ENCODE measurements around the gene CHERP. TPM values are rescaled to one million over a fixed set of nuclear protein-coding genes. Genes with fewer than 3 reads are reported as not detected.

CHERP gene
- total RNA-seq, 2 donors from 2014 or later = 56.5 to 74.9 TPM

- H3K4me1 Mint-ChIP-seq = peaks cover 32% of the 10 kb centered on the region
- no peaks in the 10 kb centered on the region for H3K27me3 Mint-ChIP-seq
- no peaks in the 10 kb centered on the region for H3K9me3 Mint-ChIP-seq
- ATAC-seq (replicated peaks) = peak; percentile 75
- H3K36me3 Mint-ChIP-seq (ENCODE audit: low read depth) = peaks cover 33% of the 10 kb centered on the region
- H3K27ac Mint-ChIP-seq = peak overlapping the region; percentile 91
- peak overlapping the region; percentile 89 for H3K4me3 Mint-ChIP-seq
These were observed 42.2 kb upstream of the CHERP start for GRCh38 chr19:16584248-16585093.

- H3K4me1 Mint-ChIP-seq = peaks cover 24% of the 10 kb centered on the region
- peaks cover 46% of the 10 kb centered on the region for H3K36me3 Mint-ChIP-seq (ENCODE audit: low read depth)
- no peak for ATAC-seq (replicated peaks)
- peak overlapping the region; percentile 91 for H3K27ac Mint-ChIP-seq
- no peaks in the 10 kb centered on the region for H3K9me3 Mint-ChIP-seq
- peak overlapping the region; percentile 89 for H3K4me3 Mint-ChIP-seq
- H3K27me3 Mint-ChIP-seq = no peaks in the 10 kb centered on the region
These were observed 40.4 kb upstream of the CHERP start for GRCh38 chr19:16582486-16583261.

GRCh38 chr19:16581971-16582343 is 39.7 kb upstream of the CHERP start:
- Mint-ChIP-seq H3K36me3 (ENCODE audit: low read depth) (peaks cover 49% of the 10 kb centered on the region), H3K9me3 (no peaks in the 10 kb centered on the region), H3K4me1 (peaks cover 24% of the 10 kb centered on the region), H3K27me3 (no peaks in the 10 kb centered on the region), H3K27ac (peak overlapping the region; percentile 54), H3K4me3 (no peak overlapping the region)
- ATAC-seq (replicated peaks) = no peak

GRCh38 chr19:16581145-16581970 is 39.1 kb upstream of the CHERP start:
- Mint-ChIP-seq H3K27ac (peak overlapping the region; percentile 54), H3K4me3 (no peak overlapping the region), H3K9me3 (no peaks in the 10 kb centered on the region), H3K27me3 (no peaks in the 10 kb centered on the region), H3K36me3 (ENCODE audit: low read depth) (peaks cover 52% of the 10 kb centered on the region), H3K4me1 (peaks cover 24% of the 10 kb centered on the region)
- no peak for ATAC-seq (replicated peaks)

- Mint-ChIP-seq H3K4me1 (peaks cover 23% of the 10 kb centered on the region), H3K9me3 (no peaks in the 10 kb centered on the region), H3K27me3 (no peaks in the 10 kb centered on the region), H3K4me3 (no peak overlapping the region), H3K27ac (peak overlapping the region; percentile 51), H3K36me3 (ENCODE audit: low read depth) (peaks cover 53% of the 10 kb centered on the region)
- no peak for ATAC-seq (replicated peaks)
These were observed 37.1 kb upstream of the CHERP start for GRCh38 chr19:16579381-16579780.

- Mint-ChIP-seq H3K27ac (no peak overlapping the region), H3K9me3 (no peaks in the 10 kb centered on the region), H3K36me3 (ENCODE audit: low read depth) (peaks cover 67% of the 10 kb centered on the region), H3K4me1 (peaks cover 28% of the 10 kb centered on the region), H3K4me3 (no peak overlapping the region), H3K27me3 (no peaks in the 10 kb centered on the region)
- ATAC-seq (replicated peaks) = no peak
These were observed 35.3 kb upstream of the CHERP start for GRCh38 chr19:16577531-16577985.

GRCh38 chr19:16576690-16577530 is 34.7 kb upstream of the CHERP start:
- Mint-ChIP-seq H3K4me3 (no peak overlapping the region), H3K4me1 (peaks cover 28% of the 10 kb centered on the region), H3K36me3 (ENCODE audit: low read depth) (peaks cover 72% of the 10 kb centered on the region), H3K27me3 (no peaks in the 10 kb centered on the region), H3K9me3 (no peaks in the 10 kb centered on the region), H3K27ac (no peak overlapping the region)
- no peak for ATAC-seq (replicated peaks)

- Mint-ChIP-seq H3K4me1 (peaks cover 28% of the 10 kb centered on the region), H3K36me3 (ENCODE audit: low read depth) (peaks cover 79% of the 10 kb centered on the region), H3K9me3 (no peaks in the 10 kb centered on the region), H3K4me3 (no peak overlapping the region), H3K27ac (no peak overlapping the region), H3K27me3 (no peaks in the 10 kb centered on the region)
- no peak for ATAC-seq (replicated peaks)
These were observed 33.8 kb upstream of the CHERP start for GRCh38 chr19:16575861-16576689.

GRCh38 chr19:16575282-16575681 is 33.0 kb upstream of the CHERP start:
- Mint-ChIP-seq H3K4me3 (peak overlapping the region; percentile 99), H3K9me3 (no peaks in the 10 kb centered on the region), H3K27ac (peak overlapping the region; percentile 75), H3K27me3 (no peaks in the 10 kb centered on the region), H3K36me3 (ENCODE audit: low read depth) (peaks cover 82% of the 10 kb centered on the region), H3K4me1 (peaks cover 28% of the 10 kb centered on the region)
- ATAC-seq (replicated peaks) = no peak

GRCh38 chr19:16573925-16574324 is 31.7 kb upstream of the CHERP start:
- peak overlapping the region; percentile 99 for H3K4me3 Mint-ChIP-seq
- ATAC-seq (replicated peaks) = no peak
- H3K4me1 Mint-ChIP-seq = peaks cover 18% of the 10 kb centered on the region
- H3K27me3 Mint-ChIP-seq = no peaks in the 10 kb centered on the region
- no peaks in the 10 kb centered on the region for H3K9me3 Mint-ChIP-seq
- peaks cover 85% of the 10 kb centered on the region for H3K36me3 Mint-ChIP-seq (ENCODE audit: low read depth)
- H3K27ac Mint-ChIP-seq = peak overlapping the region; percentile 97

- ATAC-seq (replicated peaks) = no peak
- Mint-ChIP-seq H3K9me3 (no peaks in the 10 kb centered on the region), H3K27ac (peak overlapping the region; percentile 97), H3K27me3 (no peaks in the 10 kb centered on the region), H3K4me1 (peaks cover 14% of the 10 kb centered on the region), H3K4me3 (peak overlapping the region; percentile 99), H3K36me3 (ENCODE audit: low read depth) (peaks cover 85% of the 10 kb centered on the region)
These were observed 31.1 kb upstream of the CHERP start for GRCh38 chr19:16573296-16573695.

GRCh38 chr19:16572332-16573211 is 30.3 kb upstream of the CHERP start, which contains the start of gene SLC35E1:
Gene SLC35E1, minus strand, starts transcription at chr19:16572415. Its CDS starts 51 bp downstream, at chr19:16572364.
- H3K4me1 Mint-ChIP-seq = peaks cover 13% of the 10 kb centered on the region
- H3K9me3 Mint-ChIP-seq = no peaks in the 10 kb centered on the region
- ATAC-seq (replicated peaks) = peak; percentile 98
- H3K27me3 Mint-ChIP-seq = no peaks in the 10 kb centered on the region
- peak within 1 kb of the TSS; percentile 99 for H3K4me3 Mint-ChIP-seq
- peaks cover 88% of the 10 kb centered on the region for H3K36me3 Mint-ChIP-seq (ENCODE audit: low read depth)
- H3K27ac Mint-ChIP-seq = peak within 1 kb of the TSS; percentile 97

All from activated T-helper 17 cell treated with anti-CD3 and anti-CD28 coated beads, Interleukin-2, amount 50 U/mL, for 72 hours (primary cell).